GM10847 (cell line): ENCODE data around the gene GDA.

Experiments
- POLR2A ChIP-seq: IDR thresholded peaks from 2 replicates; pipeline ENCODE4 v1.6.1; 2011; ENCODE audit not compliant: insufficient read length; ENCODE audit errors: extremely low read depth

The GDA gene

GRCh38 chr9:72149231-72149975 is at the start of gene GDA:
TSS of gene GDA (plus strand) at chr9:72149440. CDS start at chr9:72149560, 120 bp downstream.
- TF ChIP-seq POLR2A: no peak

- no peak for TF ChIP-seq POLR2A
Measured at GRCh38 chr9:72102520-72102919, 46.7 kb upstream of the GDA start.

- TF ChIP-seq POLR2A: no peak
Measured at GRCh38 chr9:72113056-72113455, 36.2 kb upstream of the GDA start.

GRCh38 chr9:72119853-72120252 is 29.4 kb upstream of the GDA start:
- no peak for TF ChIP-seq POLR2A

- no peak for TF ChIP-seq POLR2A
Measured at GRCh38 chr9:72124947-72125346, 24.3 kb upstream of the GDA start.

GRCh38 chr9:72127753-72128152 is 21.5 kb upstream of the GDA start:
- no peak for TF ChIP-seq POLR2A

GRCh38 chr9:72128526-72128925 is 20.7 kb upstream of the GDA start:
- TF ChIP-seq POLR2A: no peak

- TF ChIP-seq POLR2A: no peak
Measured at GRCh38 chr9:72129271-72130156, 19.7 kb upstream of the GDA start.

- no peak for TF ChIP-seq POLR2A
Measured at GRCh38 chr9:72130321-72130720, 18.9 kb upstream of the GDA start.

- no peak for TF ChIP-seq POLR2A
Measured at GRCh38 chr9:72131206-72131605, 18.0 kb upstream of the GDA start.

- TF ChIP-seq POLR2A: no peak
Measured at GRCh38 chr9:72132052-72132451, 17.2 kb upstream of the GDA start.

- TF ChIP-seq POLR2A: no peak
Measured at GRCh38 chr9:72133365-72134035, 15.7 kb upstream of the GDA start.

GRCh38 chr9:72134801-72135200 is 14.4 kb upstream of the GDA start:
- no peak for TF ChIP-seq POLR2A

- TF ChIP-seq POLR2A: no peak
Measured at GRCh38 chr9:72137697-72138365, 11.4 kb upstream of the GDA start.

- TF ChIP-seq POLR2A: no peak
Measured at GRCh38 chr9:72139226-72139625, 10.0 kb upstream of the GDA start.

GRCh38 chr9:72140586-72140985 is 8.7 kb upstream of the GDA start:
- TF ChIP-seq POLR2A: no peak

- TF ChIP-seq POLR2A: no peak
Measured at GRCh38 chr9:72141484-72141883, 7.8 kb upstream of the GDA start.
